Measurements from ENCODE around the gene PLEKHA6.

DNA sequence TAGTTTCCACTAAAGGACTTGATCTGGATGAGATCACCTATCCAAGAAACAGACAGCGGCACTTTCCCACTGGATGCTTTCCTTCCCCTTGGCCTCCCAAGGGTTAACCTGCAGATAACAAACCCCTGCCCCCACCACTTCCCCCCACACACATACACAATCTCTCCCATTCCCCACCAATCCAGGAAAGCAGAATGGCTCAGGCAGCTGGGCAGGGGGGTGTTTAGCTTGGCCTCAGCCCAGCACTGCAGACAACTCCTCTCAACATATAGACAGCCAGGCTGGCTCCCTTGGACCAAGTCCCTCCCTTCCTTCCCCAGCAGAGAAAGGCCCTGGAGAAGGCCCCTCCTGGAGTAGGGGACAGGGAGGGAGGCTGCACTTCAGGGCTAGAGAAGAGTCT lies 24.6 kb downstream of the PLEKHA6 start:
- TF ChIP-seq CTCF (IDR thresholded peaks at IDR 0.05; ENCODE audit: low read depth, low read length, poor library complexity, severe bottlenecking) (no peak), EZH2phosphoT487 (IDR thresholded peaks at IDR 0.05; ENCODE audit: borderline replicate concordance, low read length) (no peak)

All from DOHH2 (cell line).